Prostate gland (tissue), 2 donors: Measurements from ENCODE around the gene CPNE2.

Experiments used
- CTCF ChIP-seq, 4 experiments: fragments of 200-600 bp in 2 of 4; fragments of 450-650 bp in 2 of 4; sonication (generic) in 2 of 4; IDR thresholded peaks; 1 replicate in 3 of 4; 2 replicates in 1 of 4; pipeline ENCODE4 v1.5.1; 2016 to 2019; ENCODE audit warnings: antibody characterized with exemption in 4 of 4, mild to moderate bottlenecking in 2 of 4, moderate library complexity in 2 of 4
- POLR2A ChIP-seq: fragments of 450-650 bp; IDR thresholded peaks from one replicate; pipeline ENCODE4 v1.6.1; 2016; ENCODE audit warnings: antibody characterized with exemption, mild to moderate bottlenecking
- POLR2AphosphoS5 ChIP-seq: sonication (generic); formaldehyde crosslinking; IDR thresholded peaks from one replicate; pipeline ENCODE4 v1.6.1; 2017; ENCODE audit warnings: antibody characterized with exemption

GRCh38 chr16:57089406-57089805 is 3.0 kb upstream of the CPNE2 start:
- no peak for TF ChIP-seq CTCF (IDR thresholded peaks at IDR 0.05)
- TF ChIP-seq POLR2A: no peak
- no peak for TF ChIP-seq POLR2AphosphoS5
